ENCODE results near the gene FOXI1.

Gene FOXI1

GRCh38 chr5:170154297-170154696 is 48.6 kb downstream of the FOXI1 start:
- no peak for DNase-seq

- no peak for DNase-seq
Measured at GRCh38 chr5:170154744-170155143, 49.0 kb downstream of the FOXI1 start.

- DNase-seq: no peak
Measured at GRCh38 chr5:170155771-170156170, 50.1 kb downstream of the FOXI1 start.

GRCh38 chr5:170159101-170159698 is 53.5 kb downstream of the FOXI1 start:
- no peak for DNase-seq
